Mesenchymal stem cell (in vitro differentiated cells and primary cell): ENCODE measurements around the gene TRAPPC4.
"Not testable (repeated sequence)": the region's sequence is repeated elsewhere in the genome, so short reads cannot be mapped to it uniquely, and the experiment has no call there.

Source experiments
- DNase-seq: peaks from one replicate; pipeline ENCODE4 v3.0.0-alpha.2; 2013
- H2AFZ ChIP-seq: one replicate; pipeline ENCODE4 v1.6.1; 2013; ENCODE audit warnings: low read depth, mild to moderate bottlenecking, control low read depth, inconsistent platforms, low read length, moderate library complexity
- H2AK5ac ChIP-seq: 2 replicates; pipeline ENCODE4 v1.6.1; 2013; ENCODE audit warnings: low read length, moderate library complexity, mild to moderate bottlenecking, inconsistent platforms; ENCODE audit not compliant: severe bottlenecking
- H2BK120ac ChIP-seq: one replicate; pipeline ENCODE4 v1.6.1; 2013; ENCODE audit warnings: low read depth, mild to moderate bottlenecking, inconsistent platforms, low read length, moderate library complexity
- H2BK12ac ChIP-seq, 2 experiments: one replicate each; pipeline ENCODE4 v1.6.1; 2013; ENCODE audit warnings: inconsistent platforms in 2 of 2, low read length in 2 of 2, mild to moderate bottlenecking in 2 of 2, moderate library complexity in 2 of 2, control low read depth in 1 of 2
- H2BK15ac ChIP-seq: one replicate; pipeline ENCODE4 v1.6.1; 2013; ENCODE audit warnings: mild to moderate bottlenecking, low read depth, inconsistent platforms; ENCODE audit not compliant: poor library complexity, severe bottlenecking
- H2BK5ac ChIP-seq: 2 replicates; pipeline ENCODE4 v1.6.1; 2013; ENCODE audit warnings: low read depth, mild to moderate bottlenecking, low read length, control low read depth, inconsistent platforms; ENCODE audit not compliant: poor library complexity, severe bottlenecking
- H3K14ac ChIP-seq, 2 experiments: one replicate each; pipeline ENCODE4 v1.6.1; 2013; ENCODE audit warnings: inconsistent platforms in 2 of 2, low read length in 2 of 2, control low read depth in 1 of 2, mild to moderate bottlenecking in 1 of 2, moderate library complexity in 1 of 2
- H3K18ac ChIP-seq, 2 experiments: one replicate each; pipeline ENCODE4 v1.6.1; 2013; ENCODE audit warnings: inconsistent platforms in 2 of 2, low read length in 2 of 2, control low read depth in 1 of 2, low read depth in 1 of 2, mild to moderate bottlenecking in 1 of 2
- H3K23ac ChIP-seq, 2 experiments: one replicate each; pipeline ENCODE4 v1.6.1; 2013; ENCODE audit warnings: inconsistent platforms in 2 of 2, low read length in 2 of 2, mild to moderate bottlenecking in 2 of 2, moderate library complexity in 2 of 2, control low read depth in 1 of 2
- H3K27ac ChIP-seq: 2 replicates; pipeline ENCODE4 v1.5.1; 2013; ENCODE audit warnings: mild to moderate bottlenecking, moderate library complexity, low read length, control low read depth, inconsistent platforms; ENCODE audit not compliant: poor library complexity, severe bottlenecking
- H3K27me3 ChIP-seq, 2 experiments: 2 replicates each; pipeline versions ENCODE4 v1.6.1 to v1.7.0; 2013; ENCODE audit warnings: low read length in 2 of 2, mild to moderate bottlenecking in 2 of 2, moderate library complexity in 2 of 2, control low read depth in 1 of 2, inconsistent platforms in 1 of 2; ENCODE audit not compliant: control insufficient read depth in 1 of 2, insufficient read depth in 1 of 2
- H3K36me3 ChIP-seq, 2 experiments: 2 replicates each; pipeline versions ENCODE4 v1.6.1 to v1.7.0; 2013; ENCODE audit warnings: low read length in 2 of 2, control low read depth in 1 of 2, inconsistent platforms in 1 of 2, low read depth in 1 of 2, mild to moderate bottlenecking in 1 of 2; ENCODE audit not compliant: insufficient read depth in 2 of 2, control insufficient read depth in 1 of 2
- H3K4ac ChIP-seq, 2 experiments: one replicate each; pipeline ENCODE4 v1.6.1; 2013; ENCODE audit warnings: inconsistent platforms in 2 of 2, low read length in 2 of 2, mild to moderate bottlenecking in 2 of 2, moderate library complexity in 2 of 2, control low read depth in 1 of 2, low read depth in 1 of 2
- H3K4me1 ChIP-seq: 2 replicates; pipeline ENCODE4 v1.6.1; 2013; ENCODE audit warnings: low read depth, low read length, control low read depth; ENCODE audit not compliant: control insufficient read depth, insufficient read depth
- H3K4me2 ChIP-seq: 2 replicates; pipeline ENCODE4 v1.6.1; 2013; ENCODE audit warnings: low read length, mild to moderate bottlenecking, inconsistent platforms; ENCODE audit not compliant: poor library complexity, severe bottlenecking
- H3K4me3 ChIP-seq, 2 experiments: 2 replicates each; pipeline versions ENCODE4 v1.5.1 to v1.7.0; 2013; ENCODE audit warnings: low read length in 2 of 2, mild to moderate bottlenecking in 2 of 2, control low read depth in 1 of 2, low read depth in 1 of 2; ENCODE audit not compliant: insufficient read depth in 1 of 2
- H3K79me1 ChIP-seq: replicated peaks from 2 replicates; pipeline ENCODE4 v1.6.1; 2013; ENCODE audit warnings: mild to moderate bottlenecking, control low read depth, low read length, inconsistent platforms; ENCODE audit not compliant: poor library complexity, severe bottlenecking
- H3K9ac ChIP-seq: 2 replicates; pipeline ENCODE4 v1.7.0; 2013; ENCODE audit warnings: mild to moderate bottlenecking, low read length, moderate library complexity
- H3K9me3 ChIP-seq: 2 replicates; pipeline ENCODE4 v1.7.0; 2013; ENCODE audit warnings: mild to moderate bottlenecking, low read length; ENCODE audit not compliant: control insufficient read depth
- H4K8ac ChIP-seq: one replicate; pipeline ENCODE4 v1.6.1; 2013; ENCODE audit warnings: inconsistent platforms, mild to moderate bottlenecking, low read length, moderate library complexity
- H4K91ac ChIP-seq: one replicate; pipeline ENCODE4 v1.6.1; 2013; ENCODE audit warnings: mild to moderate bottlenecking, low read length, inconsistent platforms
- WGBS: methylation state at CpG from one replicate; pipeline ENCODE4 v1.1.7; 2013; ENCODE audit warnings: mixed read lengths; 5-methylcytosine and 5-hydroxymethylcytosine counted together

TRAPPC4 gene

GRCh38 chr11:118984825-118985224 lies 33.7 kb upstream of the TRAPPC4 start:
- no peak for DNase-seq
- Histone ChIP-seq H2BK15ac (no peak overlapping the region), H3K4me3 (no peak overlapping the region), H3K36me3 (no peaks in the 10 kb centered on the region), H2BK12ac (no peak overlapping the region), H2BK120ac (no peak overlapping the region), H3K27ac (no peak overlapping the region), H3K4me2 (no peak overlapping the region), H3K4ac (no peak overlapping the region), H4K8ac (no peak overlapping the region), H2AFZ (no peak overlapping the region), H3K4me1 (peaks cover 5% of the 10 kb centered on the region), H2BK5ac (no peak overlapping the region), H4K91ac (no peak overlapping the region), H3K9me3 (no peaks in the 10 kb centered on the region), H3K14ac (no peak overlapping the region), H2AK5ac (no peak overlapping the region), H3K23ac (no peak overlapping the region), H3K79me1 (no peaks in the 10 kb centered on the region), H3K18ac (no peak overlapping the region), H3K9ac (no peak overlapping the region), H3K27me3 (peaks cover 2 to 23% of the 10 kb centered on the region in 2 experiments)
- WGBS: 93% methylated on average over 2 of the region's 2 CpGs

GRCh38 chr11:118988280-118988679 lies 30.3 kb upstream of the TRAPPC4 start:
- Histone ChIP-seq H3K36me3 (no peaks in the 10 kb centered on the region), H3K4me3 (no peak overlapping the region), H2BK12ac (no peak overlapping the region), H3K27ac (no peak overlapping the region), H2BK15ac (no peak overlapping the region), H3K4me1 (no peaks in the 10 kb centered on the region), H4K8ac (no peak overlapping the region), H2BK5ac (no peak overlapping the region), H3K9me3 (no peaks in the 10 kb centered on the region), H3K79me1 (no peaks in the 10 kb centered on the region), H2AK5ac (no peak overlapping the region), H2BK120ac (no peak overlapping the region), H2AFZ (no peak overlapping the region), H3K14ac (no peak overlapping the region), H3K23ac (no peak overlapping the region), H3K9ac (no peak overlapping the region), H3K4me2 (no peak overlapping the region), H3K18ac (no peak overlapping the region), H3K4ac (no peak overlapping the region), H4K91ac (no peak overlapping the region), H3K27me3 (peaks cover 0 to 5% of the 10 kb centered on the region in 2 experiments)
- no peak for DNase-seq
- WGBS: 99% methylated on average over 5 of the region's 5 CpGs

- H3K4ac ChIP-seq, H3K23ac ChIP-seq, H3K9me3 ChIP-seq, H3K14ac ChIP-seq, H3K36me3 ChIP-seq, H3K9ac ChIP-seq, H4K8ac ChIP-seq, H2BK12ac ChIP-seq, H3K4me2 ChIP-seq, H4K91ac ChIP-seq, H2BK15ac ChIP-seq, H2BK120ac ChIP-seq, H3K79me1 ChIP-seq, DNase-seq, H3K27ac ChIP-seq, H3K4me1 ChIP-seq, H2BK5ac ChIP-seq, H3K4me3 ChIP-seq, H3K18ac ChIP-seq, H2AK5ac ChIP-seq, H3K27me3 ChIP-seq, H2AFZ ChIP-seq: not testable (repeated sequence)
- WGBS: 97% methylated on average over 41 of the region's 44 CpGs
Measured at GRCh38 chr11:118991486-118992038, 27.0 kb upstream of the TRAPPC4 start.

GRCh38 chr11:118996926-118997626 lies 21.5 kb upstream of the TRAPPC4 start:
- Histone ChIP-seq H3K79me1 (peaks cover 18% of the 10 kb centered on the region), H3K9ac (peak overlapping the region; percentile 94), H4K91ac (no peak overlapping the region), H2BK5ac (no peak overlapping the region), H3K9me3 (no peaks in the 10 kb centered on the region), H3K4me2 (peak overlapping the region; percentile 80), H3K36me3 (peaks cover 9 to 26% of the 10 kb centered on the region in 2 experiments), H3K23ac (no peak overlapping the region), H3K14ac (no peak overlapping the region), H3K4me3 (peak overlapping the region; percentile 65 to 95), H2BK12ac (peak overlapping the region in 1 of 2 experiments; percentile 21), H3K27ac (no peak overlapping the region), H2AFZ (peak overlapping the region; percentile 78), H3K18ac (peak overlapping the region in 1 of 2 experiments; percentile 89), H3K4me1 (peaks cover 6% of the 10 kb centered on the region), H2AK5ac (no peak overlapping the region), H2BK120ac (no peak overlapping the region), H4K8ac (peak overlapping the region; percentile 71), H3K27me3 (no peaks in the 10 kb centered on the region), H3K4ac (peak overlapping the region in 1 of 2 experiments; percentile 70), H2BK15ac (no peak overlapping the region)
- DNase-seq: peak; percentile 17
- 55% methylated on average over 22 of the region's 22 CpGs for WGBS
